CD14-positive monocyte (primary cell): ENCODE results near the gene ADAM8. TPM values are rescaled to one million over a fixed set of nuclear protein-coding genes. Genes with fewer than 3 reads are reported as not detected.

Source experiments
- DNase-seq, 3 donors: peaks; one replicate each; pipeline ENCODE4 v3.0.0-alpha.2; 2011 to 2022
- H2AFZ ChIP-seq: 2 replicates; pipeline ENCODE4 v1.6.0; 2012; ENCODE audit warnings: mild to moderate bottlenecking, low read depth, low read length, inconsistent platforms; ENCODE audit not compliant: insufficient read depth, poor library complexity, severe bottlenecking
- H3K27ac ChIP-seq, 2 donors: 1 replicate in 1 of 2; 2 replicates in 1 of 2; pipeline ENCODE4 v1.5.1; 2012 to 2013; ENCODE audit warnings: low read length in 2 of 2, control low read depth in 1 of 2, inconsistent platforms in 1 of 2, low read depth in 1 of 2, mild to moderate bottlenecking in 1 of 2
- H3K27me3 ChIP-seq, 2 donors: one replicate each; pipeline versions ENCODE4 v1.6.0 to v1.6.1; 2011 to 2013; ENCODE audit warnings: low read length in 2 of 2; ENCODE audit not compliant: control insufficient read depth in 2 of 2, insufficient read depth in 2 of 2
- H3K36me3 ChIP-seq, 2 donors: replicated peaks in 1 of 2; 1 replicate in 1 of 2; 2 replicates in 1 of 2; pipeline versions ENCODE4 v1.5.1 to v1.6.1; 2012 to 2013; ENCODE audit warnings: low read length in 2 of 2, control low read depth in 1 of 2, inconsistent platforms in 1 of 2, mild to moderate bottlenecking in 1 of 2; ENCODE audit not compliant: insufficient read depth in 2 of 2, control insufficient read depth in 1 of 2
- H3K4me1 ChIP-seq, 2 donors: 1 replicate in 1 of 2; 2 replicates in 1 of 2; pipeline versions ENCODE4 v1.5.1 to v1.6.1; 2012 to 2013; ENCODE audit warnings: low read length in 2 of 2, control low read depth in 1 of 2, inconsistent platforms in 1 of 2, mild to moderate bottlenecking in 1 of 2, moderate library complexity in 1 of 2; ENCODE audit not compliant: insufficient read depth in 2 of 2, control insufficient read depth in 1 of 2
- H3K4me2 ChIP-seq: replicated peaks from 2 replicates; pipeline ENCODE3; 2012; ENCODE audit warnings: low read length, moderate library complexity, mild to moderate bottlenecking; ENCODE audit not compliant: poor library complexity, severe bottlenecking; ENCODE audit errors: extremely low read depth
- H3K4me3 ChIP-seq, 3 experiments: fragments of 200-600 bp in 1 of 3; sonication (generic) in 1 of 3; replicated peaks in 1 of 3; 1 replicate in 2 of 3; 2 replicates in 1 of 3; pipeline ENCODE4 v1.5.1; 2011 to 2013; ENCODE audit warnings: low read length in 3 of 3, mild to moderate bottlenecking in 3 of 3, control low read depth in 2 of 3, low read depth in 2 of 3, inconsistent platforms in 1 of 3, moderate library complexity in 1 of 3
- H3K79me2 ChIP-seq: 2 replicates; pipeline ENCODE4 v1.6.0; 2012; ENCODE audit warnings: mild to moderate bottlenecking, control low read depth, inconsistent platforms, low read length, moderate library complexity; ENCODE audit not compliant: insufficient read depth
- H3K9ac ChIP-seq: 2 replicates; pipeline ENCODE4 v1.6.0; 2017; ENCODE audit warnings: low read length, mild to moderate bottlenecking; ENCODE audit not compliant: insufficient read depth, poor library complexity, severe bottlenecking
- H3K9me3 ChIP-seq, 2 donors: replicated peaks in 1 of 2; 1 replicate in 1 of 2; 2 replicates in 1 of 2; pipeline versions ENCODE4 v1.5.1 to v1.6.1; 2012 to 2013; ENCODE audit warnings: low read length in 2 of 2, control low read depth in 1 of 2; ENCODE audit not compliant: control insufficient read depth in 1 of 2, insufficient read depth in 1 of 2
- H4K20me1 ChIP-seq: 2 replicates; pipeline ENCODE4 v1.6.0; 2012; ENCODE audit warnings: mild to moderate bottlenecking, low read length, control low read depth, moderate library complexity; ENCODE audit not compliant: insufficient read depth
- H3K27ac Mint-ChIP-seq, 7 donors: one replicate each; pipeline ENCODE4 v1.8.0; 2020; ENCODE audit warnings: mild to moderate bottlenecking in 7 of 7, mixed read lengths in 7 of 7, moderate library complexity in 6 of 7, inconsistent platforms in 2 of 7
- H3K27me3 Mint-ChIP-seq, 3 donors: one replicate each; pipeline ENCODE4 v1.8.0; 2021 to 2022; ENCODE audit warnings: low read depth in 3 of 3, mild to moderate bottlenecking in 3 of 3, mixed read lengths in 3 of 3, moderate library complexity in 3 of 3, inconsistent platforms in 1 of 3
- H3K36me3 Mint-ChIP-seq, 2 donors: one replicate each; pipeline ENCODE4 v1.8.0; 2020; ENCODE audit warnings: mixed read lengths in 2 of 2, inconsistent platforms in 1 of 2, mild to moderate bottlenecking in 1 of 2
- H3K4me1 Mint-ChIP-seq: one replicate; pipeline ENCODE4 v1.8.0; 2020; ENCODE audit warnings: mild to moderate bottlenecking, mixed read lengths
- H3K4me3 Mint-ChIP-seq, 2 donors: one replicate each; pipeline ENCODE4 v1.8.0; 2020; ENCODE audit warnings: mild to moderate bottlenecking in 2 of 2, mixed read lengths in 2 of 2, moderate library complexity in 1 of 2
- H3K9me3 Mint-ChIP-seq, 7 donors: one replicate each; pipeline ENCODE4 v1.8.0; 2020 to 2022; ENCODE audit warnings: mixed read lengths in 7 of 7, mild to moderate bottlenecking in 6 of 7, moderate library complexity in 6 of 7, inconsistent platforms in 2 of 7
- CTCF ChIP-seq: fragments of 200-600 bp; IDR thresholded peaks from one replicate; pipeline ENCODE4 v1.8.0; 2022; ENCODE audit warnings: antibody characterized with exemption, mild to moderate bottlenecking
- WGBS: methylation state at CpG from one replicate; pipeline ENCODE4 v1.1.5; 2013; ENCODE audit warnings: missing lambda C conversion rate; ENCODE audit not compliant: insufficient coverage; 5-methylcytosine and 5-hydroxymethylcytosine counted together
- intact Hi-C, 2 donors: fragments of 100-400 bp; cut with micrococcal nuclease; formaldehyde crosslinking; loops; one replicate each; pipeline versions ENCODE4 v1.15.0 to v1.15.1; 2023
- polyA plus RNA-seq, 3 donors: library from polyadenylated mRNA; depleted of rRNA in 1 of 3; unstranded in 2 of 3; stranded (reverse) in 1 of 3; fragments of 300-500 nt in 2 of 3; fragments of >200 nt in 1 of 3; fragmentation: Illumina TruSeq in 2 of 3; gene quantifications; 1 replicate in 2 of 3; 2 replicates in 1 of 3; pipeline ENCODE4 v1.2.3, GENCODE V29; 2012 to 2021

ADAM8 gene
- polyA plus RNA-seq, 3 donors: 32.7 to 228 (median 72.8) TPM

GRCh38 chr10:133260895-133261725 is 15.6 kb downstream of the ADAM8 start:
- Mint-ChIP-seq H3K27ac (peak overlapping the region; percentile 91 to 99 (median 98)), H3K27me3 (peaks cover 0 to 7% (median 2%) of the 10 kb centered on the region in 3 donors), H3K4me3 (peak overlapping the region; percentile 73 to 75), H3K9me3 (no peaks in the 10 kb centered on the region), H3K4me1 (peaks cover 81% of the 10 kb centered on the region), H3K36me3 (peaks cover 21 to 32% of the 10 kb centered on the region in 2 donors)
- no peaks in the 10 kb centered on the region for H3K27me3 ChIP-seq
- intact Hi-C loops: loop anchor here in 1 of 2 donors (5.0 kb wide), 1 partner anchor 46 kb away; the partner anchor contains the start of genes TUBGCP2 and ZNF511
- peaks cover 3% of the 10 kb centered on the region for H4K20me1 ChIP-seq
- peaks cover 11 to 22% of the 10 kb centered on the region in 2 donors for H3K36me3 ChIP-seq
- H3K9me3 ChIP-seq: no peaks in the 10 kb centered on the region
- no peaks in the 10 kb centered on the region for H3K79me2 ChIP-seq
- WGBS: 13% methylated on average over 39 of the region's 50 CpGs
- H3K9ac ChIP-seq: peak overlapping the region; percentile 82
- peak; percentile 58 to 77 (median 59) for DNase-seq
- H2AFZ ChIP-seq: peak overlapping the region; percentile 57
- peak overlapping the region; percentile 77 to 91 for H3K27ac ChIP-seq
- peak overlapping the region; percentile 79 for H3K4me2 ChIP-seq
- peaks cover 86 to 93% of the 10 kb centered on the region in 2 donors for H3K4me1 ChIP-seq
- peak overlapping the region; percentile 33 to 79 (median 40) for H3K4me3 ChIP-seq
- TF ChIP-seq CTCF: no peak

GRCh38 chr10:133259602-133259989 is 17.1 kb downstream of the ADAM8 start:
- Histone ChIP-seq H2AFZ (no peak overlapping the region), H3K9me3 (no peaks in the 10 kb centered on the region), H3K27ac (peak overlapping the region; percentile 94 to 97), H3K9ac (peak overlapping the region; percentile 78), H4K20me1 (no peaks in the 10 kb centered on the region), H3K79me2 (no peaks in the 10 kb centered on the region), H3K27me3 (no peaks in the 10 kb centered on the region), H3K4me1 (peaks cover 74 to 86% of the 10 kb centered on the region in 2 donors), H3K4me3 (peak overlapping the region in 1 of 3 experiments; percentile 79), H3K36me3 (peaks cover 9 to 15% of the 10 kb centered on the region in 2 donors), H3K4me2 (peak overlapping the region; percentile 69)
- H3K9me3 Mint-ChIP-seq: no peaks in the 10 kb centered on the region
- peaks cover 72% of the 10 kb centered on the region for H3K4me1 Mint-ChIP-seq
- H3K36me3 Mint-ChIP-seq: peaks cover 14 to 24% of the 10 kb centered on the region in 2 donors
- no peak for DNase-seq
- intact Hi-C loops: loop anchor here (1.0 to 10.0 kb wide), 6 partner anchors 19 to 247 kb away; partner anchors contain the start of genes TUBGCP2 (in 1 of the 2) and ZNF511 (in 1 of the 2)
- peaks cover 0 to 6% (median 2%) of the 10 kb centered on the region in 3 donors for H3K27me3 Mint-ChIP-seq
- 14% methylated on average over 12 of the region's 12 CpGs for WGBS
- TF ChIP-seq CTCF: no peak
- peak overlapping the region; percentile 59 to 76 for H3K4me3 Mint-ChIP-seq
- peak overlapping the region; percentile 96 to 99 (median 98) for H3K27ac Mint-ChIP-seq
